A549 (cell line): Measurements from ENCODE around the gene KPTN.

Experiments
- EP300 ChIP-seq, 2 experiments: fragments of >200 bp; sonication (Bioruptor Twin); formaldehyde crosslinking; IDR thresholded peaks; 2 replicates in 1 of 2; 3 replicates in 1 of 2; pipeline ENCODE4 v1.6.1; 2016 to 2017
- KDM5A ChIP-seq: fragments of 200-600 bp; sonication (generic); IDR thresholded peaks from 2 replicates; pipeline ENCODE4 v1.6.1; 2016; ENCODE audit warnings: antibody characterized with exemption, mild to moderate bottlenecking
- POLR2A ChIP-seq: IDR thresholded peaks from 2 replicates; pipeline ENCODE4 v1.6.1; 2012; ENCODE audit warnings: mild to moderate bottlenecking, low read length
- POLR2AphosphoS2 ChIP-seq: conservative IDR thresholded peaks from 2 replicates; pipeline ENCODE4 v1.6.1; 2012; ENCODE audit warnings: low read length, improper control_type of control experiment, inconsistent platforms
- SREBF2 ChIP-seq: fragments of 450-650 bp; IDR thresholded peaks from 2 replicates; pipeline ENCODE4 v1.6.1; 2014; ENCODE audit warnings: mild to moderate bottlenecking, moderate library complexity
- TF ChIP-seq, protein P1 (sequence below): fragments of >200 bp; sonication (Bioruptor Twin); formaldehyde crosslinking; IDR thresholded peaks from 3 replicates; pipeline ENCODE4 v1.5.1; 2016
- TF ChIP-seq, protein P2 (sequence below): fragments of 250-450 bp; sonication (Bioruptor Pico); IDR thresholded peaks from 2 replicates; pipeline ENCODE4 v1.5.0; 2020; ENCODE audit warnings: low read depth, mild to moderate bottlenecking, moderate library complexity
- TF ChIP-seq, protein P3 (sequence below): IDR thresholded peaks from 2 replicates; pipeline ENCODE4 v1.6.1; 2012
- TF ChIP-seq, protein P4 (sequence below): fragments of 200-600 bp; sonication (generic); IDR thresholded peaks from 2 replicates; pipeline ENCODE4 v1.6.1; 2016; ENCODE audit warnings: antibody characterized with exemption, mild to moderate bottlenecking, moderate library complexity

DNA sequence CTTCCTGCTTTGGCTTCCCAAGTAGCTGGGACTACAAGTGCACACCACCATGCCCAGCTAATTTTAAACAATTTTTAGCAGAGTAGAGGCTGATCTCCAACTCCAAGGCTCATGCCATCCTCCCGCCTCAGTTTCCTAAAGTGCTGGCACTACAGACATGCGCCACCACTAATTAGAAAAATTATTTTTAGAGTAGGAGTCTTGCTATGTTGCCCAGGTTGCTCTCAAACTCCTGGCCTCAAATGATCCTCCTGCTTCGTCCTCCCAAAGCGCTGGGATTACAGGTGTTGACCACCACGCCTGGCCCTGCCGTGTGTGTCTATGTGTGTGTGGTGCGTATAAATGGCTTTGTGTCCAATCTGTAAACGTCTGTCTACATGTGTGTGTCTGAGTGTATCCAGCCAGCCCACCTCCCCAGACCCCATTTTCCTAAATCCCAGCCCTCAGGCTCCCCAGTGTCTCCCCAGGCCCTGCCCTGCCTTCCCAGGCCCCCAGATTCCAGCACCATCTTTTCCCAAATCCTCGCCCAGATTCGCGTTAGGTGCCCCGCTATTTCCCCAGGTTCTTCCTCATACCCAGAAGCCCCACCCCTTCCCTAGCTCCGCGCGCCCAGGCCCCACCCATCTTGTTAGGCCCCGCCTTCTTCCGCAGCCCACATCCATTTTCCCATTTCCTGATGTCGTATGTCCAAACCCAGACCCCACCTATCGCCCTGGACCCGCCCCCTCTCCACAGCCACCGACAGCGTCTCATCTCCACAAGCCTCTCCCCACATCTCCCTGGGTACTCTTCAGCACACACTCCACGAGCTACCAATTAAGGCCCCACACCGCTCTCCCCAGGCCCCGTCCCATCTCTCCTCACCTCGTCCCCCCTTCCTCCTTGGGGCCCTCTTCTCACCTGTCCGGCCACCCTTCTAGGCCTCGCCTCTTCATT is 37.2 kb downstream of the KPTN start:
- TF ChIP-seq, protein P1, sequence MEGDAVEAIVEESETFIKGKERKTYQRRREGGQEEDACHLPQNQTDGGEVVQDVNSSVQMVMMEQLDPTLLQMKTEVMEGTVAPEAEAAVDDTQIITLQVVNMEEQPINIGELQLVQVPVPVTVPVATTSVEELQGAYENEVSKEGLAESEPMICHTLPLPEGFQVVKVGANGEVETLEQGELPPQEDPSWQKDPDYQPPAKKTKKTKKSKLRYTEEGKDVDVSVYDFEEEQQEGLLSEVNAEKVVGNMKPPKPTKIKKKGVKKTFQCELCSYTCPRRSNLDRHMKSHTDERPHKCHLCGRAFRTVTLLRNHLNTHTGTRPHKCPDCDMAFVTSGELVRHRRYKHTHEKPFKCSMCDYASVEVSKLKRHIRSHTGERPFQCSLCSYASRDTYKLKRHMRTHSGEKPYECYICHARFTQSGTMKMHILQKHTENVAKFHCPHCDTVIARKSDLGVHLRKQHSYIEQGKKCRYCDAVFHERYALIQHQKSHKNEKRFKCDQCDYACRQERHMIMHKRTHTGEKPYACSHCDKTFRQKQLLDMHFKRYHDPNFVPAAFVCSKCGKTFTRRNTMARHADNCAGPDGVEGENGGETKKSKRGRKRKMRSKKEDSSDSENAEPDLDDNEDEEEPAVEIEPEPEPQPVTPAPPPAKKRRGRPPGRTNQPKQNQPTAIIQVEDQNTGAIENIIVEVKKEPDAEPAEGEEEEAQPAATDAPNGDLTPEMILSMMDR: no peak
- no peak for TF ChIP-seq EP300 (IDR thresholded peaks at IDR 0.05)
- TF ChIP-seq, protein P2, sequence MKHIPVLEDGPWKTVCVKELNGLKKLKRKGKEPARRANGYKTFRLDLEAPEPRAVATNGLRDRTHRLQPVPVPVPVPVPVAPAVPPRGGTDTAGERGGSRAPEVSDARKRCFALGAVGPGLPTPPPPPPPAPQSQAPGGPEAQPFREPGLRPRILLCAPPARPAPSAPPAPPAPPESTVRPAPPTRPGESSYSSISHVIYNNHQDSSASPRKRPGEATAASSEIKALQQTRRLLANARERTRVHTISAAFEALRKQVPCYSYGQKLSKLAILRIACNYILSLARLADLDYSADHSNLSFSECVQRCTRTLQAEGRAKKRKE (CRISPR knock-in tag): no peak
- TF ChIP-seq, protein P3, sequence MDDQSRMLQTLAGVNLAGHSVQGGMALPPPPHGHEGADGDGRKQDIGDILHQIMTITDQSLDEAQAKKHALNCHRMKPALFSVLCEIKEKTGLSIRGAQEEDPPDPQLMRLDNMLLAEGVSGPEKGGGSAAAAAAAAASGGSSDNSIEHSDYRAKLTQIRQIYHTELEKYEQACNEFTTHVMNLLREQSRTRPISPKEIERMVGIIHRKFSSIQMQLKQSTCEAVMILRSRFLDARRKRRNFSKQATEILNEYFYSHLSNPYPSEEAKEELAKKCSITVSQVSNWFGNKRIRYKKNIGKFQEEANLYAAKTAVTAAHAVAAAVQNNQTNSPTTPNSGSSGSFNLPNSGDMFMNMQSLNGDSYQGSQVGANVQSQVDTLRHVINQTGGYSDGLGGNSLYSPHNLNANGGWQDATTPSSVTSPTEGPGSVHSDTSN: no peak
- TF ChIP-seq POLR2AphosphoS2: no peak
- no peak for TF ChIP-seq KDM5A
- TF ChIP-seq SREBF2: no peak
- TF ChIP-seq POLR2A: no peak
- TF ChIP-seq, protein P4, sequence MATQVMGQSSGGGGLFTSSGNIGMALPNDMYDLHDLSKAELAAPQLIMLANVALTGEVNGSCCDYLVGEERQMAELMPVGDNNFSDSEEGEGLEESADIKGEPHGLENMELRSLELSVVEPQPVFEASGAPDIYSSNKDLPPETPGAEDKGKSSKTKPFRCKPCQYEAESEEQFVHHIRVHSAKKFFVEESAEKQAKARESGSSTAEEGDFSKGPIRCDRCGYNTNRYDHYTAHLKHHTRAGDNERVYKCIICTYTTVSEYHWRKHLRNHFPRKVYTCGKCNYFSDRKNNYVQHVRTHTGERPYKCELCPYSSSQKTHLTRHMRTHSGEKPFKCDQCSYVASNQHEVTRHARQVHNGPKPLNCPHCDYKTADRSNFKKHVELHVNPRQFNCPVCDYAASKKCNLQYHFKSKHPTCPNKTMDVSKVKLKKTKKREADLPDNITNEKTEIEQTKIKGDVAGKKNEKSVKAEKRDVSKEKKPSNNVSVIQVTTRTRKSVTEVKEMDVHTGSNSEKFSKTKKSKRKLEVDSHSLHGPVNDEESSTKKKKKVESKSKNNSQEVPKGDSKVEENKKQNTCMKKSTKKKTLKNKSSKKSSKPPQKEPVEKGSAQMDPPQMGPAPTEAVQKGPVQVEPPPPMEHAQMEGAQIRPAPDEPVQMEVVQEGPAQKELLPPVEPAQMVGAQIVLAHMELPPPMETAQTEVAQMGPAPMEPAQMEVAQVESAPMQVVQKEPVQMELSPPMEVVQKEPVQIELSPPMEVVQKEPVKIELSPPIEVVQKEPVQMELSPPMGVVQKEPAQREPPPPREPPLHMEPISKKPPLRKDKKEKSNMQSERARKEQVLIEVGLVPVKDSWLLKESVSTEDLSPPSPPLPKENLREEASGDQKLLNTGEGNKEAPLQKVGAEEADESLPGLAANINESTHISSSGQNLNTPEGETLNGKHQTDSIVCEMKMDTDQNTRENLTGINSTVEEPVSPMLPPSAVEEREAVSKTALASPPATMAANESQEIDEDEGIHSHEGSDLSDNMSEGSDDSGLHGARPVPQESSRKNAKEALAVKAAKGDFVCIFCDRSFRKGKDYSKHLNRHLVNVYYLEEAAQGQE: no peak
